Immature natural killer cell (primary cell): ENCODE results near the gene FNDC3A. TPM values are rescaled to one million over a fixed set of nuclear protein-coding genes. Genes with fewer than 3 reads are reported as not detected.
A peak's percentile ranks its signal among the peaks of the same experiment; 100 is the strongest.
"Not testable (repeated sequence)": the region's sequence is repeated elsewhere in the genome, so short reads cannot be mapped to it uniquely, and the experiment has no call there.

Experiments
- DNase-seq, 3 donors: peaks; one replicate each; pipeline ENCODE4 v3.0.0; 2022; ENCODE audit warnings: mixed read lengths in 1 of 3
- H3K27ac Mint-ChIP-seq, 6 donors: one replicate each; pipeline ENCODE4 v1.8.0; 2020; ENCODE audit warnings: mixed read lengths in 6 of 6, mild to moderate bottlenecking in 5 of 6, inconsistent platforms in 4 of 6, moderate library complexity in 3 of 6
- H3K27me3 Mint-ChIP-seq, 3 donors: one replicate each; pipeline ENCODE4 v1.8.0; 2020 to 2021; ENCODE audit warnings: low read depth in 3 of 3, mild to moderate bottlenecking in 3 of 3, mixed read lengths in 3 of 3, moderate library complexity in 3 of 3, inconsistent platforms in 1 of 3
- H3K36me3 Mint-ChIP-seq, 3 donors: one replicate each; pipeline ENCODE4 v1.8.0; 2020; ENCODE audit warnings: mixed read lengths in 3 of 3, inconsistent platforms in 2 of 3, mild to moderate bottlenecking in 2 of 3
- H3K4me1 Mint-ChIP-seq, 2 donors: one replicate each; pipeline ENCODE4 v1.8.0; 2020; ENCODE audit warnings: inconsistent platforms in 2 of 2, mild to moderate bottlenecking in 2 of 2, mixed read lengths in 2 of 2, moderate library complexity in 1 of 2
- H3K4me3 Mint-ChIP-seq, 5 donors: one replicate each; pipeline ENCODE4 v1.8.0; 2020; ENCODE audit warnings: mild to moderate bottlenecking in 5 of 5, mixed read lengths in 5 of 5, inconsistent platforms in 3 of 5, moderate library complexity in 3 of 5
- H3K9me3 Mint-ChIP-seq, 6 donors: one replicate each; pipeline ENCODE4 v1.8.0; 2020; ENCODE audit warnings: mild to moderate bottlenecking in 6 of 6, mixed read lengths in 6 of 6, inconsistent platforms in 4 of 6, moderate library complexity in 3 of 6
- polyA plus RNA-seq, 3 donors: library from polyadenylated mRNA; unstranded; fragments of 300-500 nt; fragmentation: Illumina TruSeq; gene quantifications; one replicate each; pipeline ENCODE4 v1.2.3, GENCODE V29; 2021

FNDC3A gene
- polyA plus RNA-seq, 3 donors from 2014 or later: 3.5 to 8.1 (median 5.1) TPM

DNA sequence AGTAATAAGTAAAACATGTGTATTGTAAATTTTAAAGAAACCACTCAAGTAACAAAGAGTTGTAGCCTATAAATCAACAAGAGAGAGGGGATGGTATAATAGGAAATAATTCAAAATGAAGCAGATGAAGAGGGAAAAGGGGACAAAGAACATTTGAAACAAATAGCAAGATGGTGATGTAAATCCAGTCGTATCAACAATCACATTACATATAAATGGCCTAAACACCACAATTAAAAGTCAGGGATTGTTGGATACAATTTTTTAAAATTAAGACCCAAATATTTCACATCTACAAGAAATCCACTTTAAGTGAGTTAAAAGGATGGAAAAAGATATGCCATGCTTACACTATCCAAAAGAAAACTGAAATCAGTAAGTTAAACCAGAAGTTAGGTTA, 15.2 kb downstream of the FNDC3A start:
- Mint-ChIP-seq H3K27me3 (peaks cover 0 to 4% (median 0%) of the 10 kb centered on the region in 3 donors), H3K27ac (no peak overlapping the region), H3K4me3 (no peak overlapping the region), H3K4me1 (peaks cover 1 to 20% of the 10 kb centered on the region in 2 donors), H3K36me3 (peaks cover 0 to 7% (median 4%) of the 10 kb centered on the region in 3 donors), H3K9me3 (peaks cover 0 to 5% (median under 1%) of the 10 kb centered on the region in 6 donors)
- DNase-seq: no peak

DNA sequence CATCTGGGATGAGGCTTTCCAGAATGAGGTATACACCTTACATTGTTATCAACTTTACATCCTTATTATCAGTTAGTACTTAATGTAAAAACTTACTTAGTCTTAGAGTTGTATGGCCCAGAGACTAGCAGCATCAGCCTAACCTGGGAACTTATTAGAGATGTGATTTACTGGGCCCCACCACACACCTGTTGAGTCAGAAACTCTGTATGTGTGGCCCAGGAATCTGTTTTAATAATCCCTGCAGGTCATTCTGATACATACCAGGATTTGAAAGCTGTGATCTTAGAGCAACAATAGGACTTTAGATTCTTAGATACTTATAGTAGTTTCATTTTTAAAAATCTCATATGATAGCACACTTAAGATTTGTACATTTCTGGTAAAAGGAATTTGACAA, 17.4 kb downstream of the FNDC3A start:
- H3K4me1 Mint-ChIP-seq: peaks cover 5 to 20% of the 10 kb centered on the region in 2 donors
- peaks cover 0 to 5% (median 2%) of the 10 kb centered on the region in 6 donors for H3K9me3 Mint-ChIP-seq
- DNase-seq: no peak
- peak overlapping the region in 1 of 6 donors; percentile 5 for H3K27ac Mint-ChIP-seq
- H3K4me3 Mint-ChIP-seq: no peak overlapping the region
- H3K36me3 Mint-ChIP-seq: peaks cover 0 to 7% (median 4%) of the 10 kb centered on the region in 3 donors
- peaks cover 0 to 4% (median 0%) of the 10 kb centered on the region in 3 donors for H3K27me3 Mint-ChIP-seq

DNA sequence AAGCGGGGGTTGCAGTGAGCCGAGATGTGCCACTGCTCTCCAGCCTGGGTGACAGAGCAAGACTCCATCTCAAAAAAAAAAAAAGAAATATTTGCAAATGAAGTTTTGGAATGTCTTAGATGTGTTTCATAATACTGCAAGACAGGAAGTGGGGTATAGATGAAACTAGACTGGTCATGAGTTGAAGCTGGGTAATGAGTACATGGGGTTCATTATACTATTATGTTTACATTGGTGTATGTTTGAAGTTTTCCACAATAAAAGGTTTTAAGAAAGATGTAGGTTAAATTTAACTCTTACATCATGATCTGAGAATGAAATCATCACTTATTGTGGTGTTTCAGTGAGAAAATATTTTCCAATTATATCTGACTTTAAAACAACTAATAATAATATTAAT, 19.0 kb downstream of the FNDC3A start:
- Mint-ChIP-seq H3K36me3 (peaks cover 4 to 18% (median 13%) of the 10 kb centered on the region in 3 donors), H3K4me3 (no peak overlapping the region), H3K9me3 (peaks cover 0 to 9% (median 1%) of the 10 kb centered on the region in 6 donors), H3K27me3 (peaks cover 0 to 4% (median 0%) of the 10 kb centered on the region in 3 donors), H3K27ac (no peak overlapping the region), H3K4me1 (peaks cover 9 to 26% of the 10 kb centered on the region in 2 donors)
- DNase-seq: no peak

DNA sequence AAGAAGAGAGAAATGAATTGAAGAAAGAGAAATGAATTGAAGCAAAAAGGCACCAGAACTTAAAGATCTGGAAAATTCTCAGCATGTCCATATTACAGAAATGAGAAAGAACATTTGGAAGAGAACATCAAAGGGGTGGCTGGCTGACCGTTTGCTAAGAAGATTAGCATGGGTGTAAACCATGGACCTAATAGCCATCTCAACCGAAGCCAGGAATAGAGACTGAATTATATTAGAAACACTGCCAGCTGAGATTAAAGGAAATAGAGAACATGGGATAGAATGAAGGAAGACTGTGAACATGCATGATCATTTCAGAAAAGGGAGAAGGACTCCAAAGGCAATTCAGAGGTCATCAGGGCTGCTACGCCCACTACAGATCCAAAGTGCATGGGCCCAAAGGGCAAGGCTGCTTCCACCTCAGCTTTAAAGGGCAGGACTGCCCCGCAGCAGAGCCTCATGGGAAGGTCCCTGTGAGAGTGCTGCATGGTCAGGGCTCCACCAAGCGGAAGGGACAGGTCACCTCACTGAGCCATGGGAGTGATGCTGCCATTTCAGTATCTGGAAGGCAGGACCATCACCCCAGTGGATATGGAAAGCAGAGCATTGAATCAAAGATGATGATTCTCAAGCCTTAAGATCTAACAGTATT, 23.1 kb downstream of the FNDC3A start:
- peaks cover 7 to 25% (median 22%) of the 10 kb centered on the region in 3 donors for H3K36me3 Mint-ChIP-seq
- peaks cover 7 to 13% of the 10 kb centered on the region in 2 donors for H3K4me1 Mint-ChIP-seq
- DNase-seq: no peak
- H3K27ac Mint-ChIP-seq: no peak overlapping the region
- H3K9me3 Mint-ChIP-seq: peaks cover 0 to 21% (median 5%) of the 10 kb centered on the region in 6 donors
- no peaks in the 10 kb centered on the region for H3K27me3 Mint-ChIP-seq
- H3K4me3 Mint-ChIP-seq: no peak overlapping the region

DNA sequence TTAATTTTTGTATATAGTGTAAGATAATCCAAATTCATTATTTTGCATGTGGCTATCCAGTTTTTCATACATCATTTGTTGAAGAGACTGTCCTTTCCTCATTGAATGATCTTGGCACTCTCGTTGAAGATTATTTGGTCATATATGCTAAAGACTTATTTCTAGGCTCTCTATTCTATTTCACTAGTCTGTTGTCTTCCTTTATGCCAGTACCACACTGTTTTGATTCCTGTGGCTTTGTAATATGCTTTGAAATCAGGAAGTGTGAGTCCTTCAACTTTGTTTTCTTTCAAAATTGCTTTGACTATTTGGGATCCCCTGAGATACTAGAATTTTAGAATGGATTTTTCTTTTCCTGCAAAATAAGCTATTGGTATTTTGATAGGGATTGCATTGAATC, 24.5 kb downstream of the FNDC3A start:
- Mint-ChIP-seq H3K4me3 (no peak overlapping the region), H3K9me3 (peaks cover 0 to 21% (median 5%) of the 10 kb centered on the region in 6 donors), H3K4me1 (peaks cover 7 to 11% of the 10 kb centered on the region in 2 donors), H3K27me3 (no peaks in the 10 kb centered on the region), H3K27ac (no peak overlapping the region), H3K36me3 (peaks cover 7 to 25% (median 22%) of the 10 kb centered on the region in 3 donors)
- DNase-seq: no peak

DNA sequence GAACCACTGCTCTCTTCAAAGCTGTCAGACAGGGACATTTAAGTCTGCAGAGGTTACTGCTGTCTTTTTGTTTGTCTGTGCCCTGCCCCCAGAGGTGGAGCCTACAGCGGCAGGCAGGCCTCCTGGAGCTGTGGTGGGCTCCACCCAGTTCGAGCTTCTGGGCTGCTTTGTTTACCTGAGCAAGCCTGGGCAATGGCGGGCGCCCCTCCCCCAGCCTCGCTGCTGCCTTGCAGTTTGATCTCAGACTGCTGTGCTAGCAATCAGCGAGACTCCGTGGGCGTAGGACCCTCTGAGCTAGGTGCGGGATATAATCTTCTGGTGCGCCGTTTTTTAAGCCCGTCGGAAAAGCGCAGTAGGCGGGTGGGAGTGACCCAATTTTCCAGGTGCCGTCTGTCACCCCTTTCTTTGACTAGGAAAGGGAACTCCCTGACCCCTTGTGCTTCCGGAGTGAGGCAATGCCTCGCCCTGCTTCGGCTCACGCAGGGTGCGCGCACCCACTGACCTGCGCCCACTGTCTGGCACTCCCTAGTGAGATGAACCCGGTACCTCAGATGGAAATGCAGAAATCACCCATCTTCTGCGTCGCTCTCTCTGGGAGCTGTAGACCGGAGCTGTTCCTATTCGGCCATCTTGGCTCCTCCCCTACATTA, 43.4 kb downstream of the FNDC3A start:
- H3K9me3 Mint-ChIP-seq, H3K4me3 Mint-ChIP-seq, H3K27me3 Mint-ChIP-seq, H3K27ac Mint-ChIP-seq, DNase-seq: not testable (repeated sequence)
- Mint-ChIP-seq H3K36me3 (peaks cover 4 to 13% (median 6%) of the 10 kb centered on the region in 3 donors), H3K4me1 (peaks cover 0 to 12% of the 10 kb centered on the region in 2 donors)

DNA sequence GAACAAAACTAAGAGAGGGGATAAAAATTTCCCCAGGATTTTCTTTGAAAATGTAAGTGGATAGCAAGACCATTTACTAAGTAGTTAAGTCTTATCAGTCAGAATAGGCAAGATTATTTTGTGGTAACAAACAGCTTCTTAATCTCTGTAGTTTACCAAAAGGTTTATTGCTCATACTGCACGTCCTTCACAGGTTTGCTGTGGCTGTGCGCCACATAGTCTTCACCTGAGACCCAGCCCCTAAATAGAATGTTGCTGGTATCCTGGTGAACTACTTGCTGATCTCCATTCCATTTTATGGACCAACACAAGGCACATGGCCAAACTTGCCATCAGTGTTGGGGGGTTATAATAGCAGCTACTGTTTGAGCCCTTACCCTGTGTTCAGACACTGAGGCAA, 44.6 kb downstream of the FNDC3A start:
- Mint-ChIP-seq H3K27me3 (peaks cover 0 to 2% (median 0%) of the 10 kb centered on the region in 3 donors), H3K9me3 (peaks cover 0 to 2% (median 0%) of the 10 kb centered on the region in 6 donors), H3K4me3 (no peak overlapping the region), H3K36me3 (peaks cover 4 to 11% (median 10%) of the 10 kb centered on the region in 3 donors), H3K4me1 (peaks cover 0 to 12% of the 10 kb centered on the region in 2 donors), H3K27ac (no peak overlapping the region)
- DNase-seq: no peak

DNA sequence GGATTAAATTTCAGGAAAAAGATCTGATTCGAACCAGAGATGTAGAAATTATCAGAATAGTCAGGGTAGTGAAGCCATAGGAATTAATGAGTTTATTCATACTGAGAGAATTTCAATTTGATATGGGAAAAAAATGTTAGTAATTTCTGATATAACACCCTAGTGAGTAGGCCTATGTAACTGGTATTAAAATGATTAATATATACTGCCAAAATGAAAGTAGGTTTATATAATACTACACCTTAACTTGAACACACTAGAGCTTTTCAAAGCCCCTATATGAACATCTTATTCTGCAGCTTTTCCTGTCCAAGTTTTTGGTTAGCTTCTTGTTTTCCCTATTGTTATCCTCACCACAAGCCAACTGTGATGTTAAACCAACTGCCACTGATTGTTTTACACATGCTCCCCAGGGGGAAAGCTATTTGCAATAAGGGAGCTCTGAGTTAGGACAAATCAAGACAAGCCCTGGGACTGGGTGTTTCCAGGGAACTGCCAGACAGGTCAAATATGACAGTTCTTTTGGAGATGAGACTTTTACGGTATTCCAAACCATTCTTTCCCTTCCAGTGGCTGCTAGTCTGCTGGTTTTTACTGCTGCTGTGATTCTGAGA, 45.3 kb downstream of the FNDC3A start:
- Mint-ChIP-seq H3K36me3 (peaks cover 4 to 10% (median 10%) of the 10 kb centered on the region in 3 donors), H3K9me3 (peaks cover 0 to 2% (median 0%) of the 10 kb centered on the region in 6 donors), H3K27me3 (peaks cover 0 to 2% (median 0%) of the 10 kb centered on the region in 3 donors), H3K27ac (no peak overlapping the region), H3K4me1 (peaks cover 0 to 12% of the 10 kb centered on the region in 2 donors), H3K4me3 (no peak overlapping the region)
- no peak for DNase-seq

DNA sequence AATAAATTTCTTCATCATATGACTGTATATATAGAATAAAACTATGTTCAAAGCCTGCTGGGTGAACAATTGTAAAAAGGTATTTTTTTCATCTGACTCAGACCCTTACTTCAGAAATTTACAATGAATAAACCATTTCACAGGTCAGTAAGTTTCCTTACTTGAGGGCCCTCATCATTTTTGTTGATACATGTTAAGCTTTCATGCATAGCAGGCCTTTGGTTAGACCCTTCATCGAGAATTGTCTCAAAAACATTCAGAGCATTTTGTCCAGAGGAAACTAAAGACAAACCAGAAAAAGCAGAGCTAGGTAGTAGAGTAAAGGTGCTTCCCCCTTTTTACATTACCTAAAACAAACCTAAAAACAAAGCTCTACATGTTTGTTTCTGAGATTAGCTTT, 46.2 kb downstream of the FNDC3A start:
- H3K9me3 Mint-ChIP-seq: peaks cover 0 to 2% (median 0%) of the 10 kb centered on the region in 6 donors
- H3K4me1 Mint-ChIP-seq: peaks cover 0 to 12% of the 10 kb centered on the region in 2 donors
- no peak overlapping the region for H3K27ac Mint-ChIP-seq
- no peak for DNase-seq
- no peak overlapping the region for H3K4me3 Mint-ChIP-seq
- peaks cover 0 to 2% (median 0%) of the 10 kb centered on the region in 3 donors for H3K27me3 Mint-ChIP-seq
- H3K36me3 Mint-ChIP-seq: peaks cover 4 to 10% (median 10%) of the 10 kb centered on the region in 3 donors

DNA sequence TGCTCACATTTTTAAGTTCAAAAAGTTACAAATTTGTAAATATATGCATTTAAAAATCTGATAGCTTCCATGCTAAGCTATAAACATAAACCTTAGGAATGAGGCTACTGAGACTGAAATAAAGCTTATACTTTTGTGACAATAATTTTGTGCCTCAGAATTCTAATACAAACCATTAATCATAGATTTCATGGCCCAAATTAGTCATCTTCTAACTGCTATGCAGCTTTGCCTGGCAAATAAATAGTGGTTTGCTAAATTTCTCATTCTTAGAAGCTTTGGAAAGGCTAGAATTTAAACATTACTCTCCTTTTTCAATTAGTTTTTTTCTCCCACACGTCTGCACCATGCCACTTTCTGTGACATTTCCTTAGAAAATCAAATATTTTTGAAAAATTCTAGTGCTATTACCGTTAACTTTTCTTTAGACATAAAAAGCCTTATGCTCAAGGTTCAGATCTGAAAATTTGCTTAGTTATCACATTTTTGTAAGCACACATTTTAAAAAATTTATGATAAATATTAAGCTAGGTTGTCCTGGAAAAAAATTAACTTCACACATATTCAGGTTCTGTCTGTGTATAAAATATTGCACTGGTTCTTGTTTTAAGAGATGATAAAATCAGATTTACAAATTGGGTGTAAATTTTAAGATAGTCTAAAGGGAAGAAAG, 46.9 kb downstream of the FNDC3A start:
- Mint-ChIP-seq H3K36me3 (peaks cover 7 to 14% (median 10%) of the 10 kb centered on the region in 3 donors), H3K4me1 (peaks cover 0 to 12% of the 10 kb centered on the region in 2 donors), H3K27ac (no peak overlapping the region), H3K9me3 (peaks cover 0 to 2% (median 0%) of the 10 kb centered on the region in 6 donors), H3K4me3 (no peak overlapping the region), H3K27me3 (peaks cover 0 to 2% (median 0%) of the 10 kb centered on the region in 3 donors)
- DNase-seq: no peak

DNA sequence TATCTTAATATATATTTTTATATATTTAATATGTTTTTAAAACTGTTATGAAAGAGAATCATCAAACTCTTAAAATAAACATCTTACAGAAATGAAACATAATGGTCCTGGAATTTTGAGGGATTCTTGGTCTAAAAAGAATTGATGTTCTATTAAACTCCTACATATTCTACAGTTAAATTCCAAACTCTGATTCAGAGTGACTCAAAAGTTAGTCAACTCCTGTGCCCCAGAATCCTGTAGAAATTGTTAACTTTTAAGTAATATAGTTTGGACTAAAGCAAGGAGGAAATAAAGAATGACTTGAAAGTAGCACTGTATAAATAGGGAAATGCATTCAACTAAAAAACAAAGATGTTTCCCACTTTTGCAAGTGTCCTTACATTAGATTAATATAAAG, 47.7 kb downstream of the FNDC3A start:
- peaks cover 0 to 12% of the 10 kb centered on the region in 2 donors for H3K4me1 Mint-ChIP-seq
- no peak overlapping the region for H3K4me3 Mint-ChIP-seq
- no peak for DNase-seq
- peaks cover 0 to 2% (median 0%) of the 10 kb centered on the region in 6 donors for H3K9me3 Mint-ChIP-seq
- peaks cover 0 to 2% (median 0%) of the 10 kb centered on the region in 3 donors for H3K27me3 Mint-ChIP-seq
- no peak overlapping the region for H3K27ac Mint-ChIP-seq
- peaks cover 9 to 16% (median 11%) of the 10 kb centered on the region in 3 donors for H3K36me3 Mint-ChIP-seq

DNA sequence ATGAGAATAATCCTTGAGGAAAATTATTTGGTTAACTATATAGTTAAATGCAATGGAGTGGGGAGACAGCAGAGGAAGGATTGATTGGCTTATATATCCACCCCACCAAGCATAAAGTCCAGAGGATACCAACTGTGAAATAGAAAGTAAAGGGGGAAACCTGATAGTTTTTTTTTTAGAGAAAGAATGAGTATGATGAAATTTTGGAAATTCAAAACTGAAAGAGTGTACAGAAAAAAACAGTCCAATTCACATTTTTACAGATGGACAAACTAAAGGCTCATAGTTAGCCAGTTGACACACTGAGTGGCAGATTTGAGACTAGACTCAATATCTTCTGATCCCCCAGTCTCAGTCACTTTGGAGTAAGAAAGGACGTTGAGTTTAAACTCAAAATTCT, 51.1 kb downstream of the FNDC3A start:
- Mint-ChIP-seq H3K27me3 (peaks cover 0 to 2% (median 0%) of the 10 kb centered on the region in 3 donors), H3K27ac (no peak overlapping the region), H3K9me3 (no peaks in the 10 kb centered on the region), H3K36me3 (peaks cover 8 to 26% (median 17%) of the 10 kb centered on the region in 3 donors), H3K4me3 (no peak overlapping the region), H3K4me1 (no peaks in the 10 kb centered on the region)
- no peak for DNase-seq

DNA sequence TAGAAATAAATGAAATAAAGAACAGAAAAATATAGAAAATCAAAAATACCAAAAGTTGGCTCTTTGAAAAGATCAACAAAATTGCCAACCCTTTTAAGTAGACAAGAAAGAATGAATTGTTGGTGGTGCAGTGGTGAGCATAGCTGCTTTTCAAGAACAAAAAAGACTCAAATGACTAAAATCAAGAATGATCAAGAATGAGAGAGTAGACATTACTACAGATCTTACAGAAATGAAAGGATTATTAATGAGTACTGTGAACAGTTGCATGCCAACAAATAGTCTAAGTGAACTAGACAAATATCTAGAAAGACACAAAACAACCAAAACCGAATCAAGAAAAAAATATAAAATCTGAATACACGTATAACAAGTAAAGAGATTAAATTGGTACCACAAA, 53.9 kb downstream of the FNDC3A start:
- no peak overlapping the region for H3K4me3 Mint-ChIP-seq
- no peaks in the 10 kb centered on the region for H3K9me3 Mint-ChIP-seq
- no peaks in the 10 kb centered on the region for H3K27me3 Mint-ChIP-seq

More for the DNA sequence above, 53.9 kb downstream of the FNDC3A start:
- peaks cover 8 to 22% (median 11%) of the 10 kb centered on the region in 3 donors for H3K36me3 Mint-ChIP-seq
- no peak for DNase-seq
- H3K4me1 Mint-ChIP-seq: no peaks in the 10 kb centered on the region
- H3K27ac Mint-ChIP-seq: no peak overlapping the region
